SH-SY5Y (cell line): ENCODE results near the gene DDX6.

Experiments
- GATA2 ChIP-seq: IDR thresholded peaks from 2 replicates; pipeline ENCODE4 v1.6.1; 2011; ENCODE audit warnings: mild to moderate bottlenecking, low read depth, low read length
- GATA3 ChIP-seq: IDR thresholded peaks from 2 replicates; pipeline ENCODE4 v1.6.1; 2011; ENCODE audit warnings: low read depth, mild to moderate bottlenecking, low read length, moderate library complexity

The DDX6 gene

GRCh38 chr11:118708296-118708695, 82.7 kb downstream of the DDX6 start:
- TF ChIP-seq GATA3 (no peak), GATA2 (no peak)

GRCh38 chr11:118706546-118706825, 84.5 kb downstream of the DDX6 start:
- no peak for TF ChIP-seq GATA3
- no peak for TF ChIP-seq GATA2

GRCh38 chr11:118705791-118706545, 85.0 kb downstream of the DDX6 start:
- TF ChIP-seq GATA3 (no peak), GATA2 (no peak)

GRCh38 chr11:118705111-118705741, 85.7 kb downstream of the DDX6 start:
- no peak for TF ChIP-seq GATA2
- TF ChIP-seq GATA3 = no peak

GRCh38 chr11:118703563-118704106, 87.3 kb downstream of the DDX6 start:
- TF ChIP-seq GATA3 (no peak), GATA2 (no peak)

GRCh38 chr11:118699506-118700220, 91.3 kb downstream of the DDX6 start:
- TF ChIP-seq GATA2 = no peak
